ENCODE data around the gene GASK1A. TPM values are rescaled to one million over a fixed set of nuclear protein-coding genes. Genes with fewer than 3 reads are reported as not detected.
A peak's percentile ranks its signal among the peaks of the same experiment; 100 is the strongest.

Gene GASK1A
- total RNA-seq, 4 donors from 2014 or later, result 1.4 to 10.1 (median 2.4) TPM

DNA sequence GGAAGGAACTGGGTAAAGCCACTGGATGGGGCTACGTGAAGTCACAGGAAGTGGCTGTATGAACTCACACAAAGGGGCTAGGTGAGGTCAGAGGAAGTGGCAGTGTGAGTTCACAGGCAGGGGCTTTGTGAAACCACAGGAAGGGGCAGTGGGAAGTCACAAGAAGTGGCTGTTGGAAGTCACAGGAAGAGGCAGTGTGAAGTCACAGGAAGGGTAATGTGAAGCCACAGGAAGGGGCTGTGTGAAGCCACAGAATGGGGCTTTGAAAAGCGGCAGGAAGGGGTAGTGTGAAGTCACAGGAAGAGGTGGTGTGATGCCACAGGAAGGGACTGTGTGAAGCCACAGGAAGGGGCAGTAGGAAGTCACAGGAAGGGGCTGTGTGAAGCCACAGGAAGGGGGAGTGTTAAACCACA, 34.6 kb downstream of the GASK1A start:
- Histone ChIP-seq H3K4me3 (no peak overlapping the region), H3K27ac (no peak overlapping the region), H3K4me1 (peaks cover 0 to 2% (median 0%) of the 10 kb centered on the region in 3 donors), H3K27me3 (no peaks in the 10 kb centered on the region), H3K36me3 (no peaks in the 10 kb centered on the region), H3K9me3 (peaks cover 0 to 11% (median 0%) of the 10 kb centered on the region in 3 donors)
- no peak for DNase-seq
- intact Hi-C loops (cut with DNase I), result no loop called here
- 64% methylated on average over 2 of the region's 2 CpGs for WGBS, 2 donors
- TF ChIP-seq, protein P1, sequence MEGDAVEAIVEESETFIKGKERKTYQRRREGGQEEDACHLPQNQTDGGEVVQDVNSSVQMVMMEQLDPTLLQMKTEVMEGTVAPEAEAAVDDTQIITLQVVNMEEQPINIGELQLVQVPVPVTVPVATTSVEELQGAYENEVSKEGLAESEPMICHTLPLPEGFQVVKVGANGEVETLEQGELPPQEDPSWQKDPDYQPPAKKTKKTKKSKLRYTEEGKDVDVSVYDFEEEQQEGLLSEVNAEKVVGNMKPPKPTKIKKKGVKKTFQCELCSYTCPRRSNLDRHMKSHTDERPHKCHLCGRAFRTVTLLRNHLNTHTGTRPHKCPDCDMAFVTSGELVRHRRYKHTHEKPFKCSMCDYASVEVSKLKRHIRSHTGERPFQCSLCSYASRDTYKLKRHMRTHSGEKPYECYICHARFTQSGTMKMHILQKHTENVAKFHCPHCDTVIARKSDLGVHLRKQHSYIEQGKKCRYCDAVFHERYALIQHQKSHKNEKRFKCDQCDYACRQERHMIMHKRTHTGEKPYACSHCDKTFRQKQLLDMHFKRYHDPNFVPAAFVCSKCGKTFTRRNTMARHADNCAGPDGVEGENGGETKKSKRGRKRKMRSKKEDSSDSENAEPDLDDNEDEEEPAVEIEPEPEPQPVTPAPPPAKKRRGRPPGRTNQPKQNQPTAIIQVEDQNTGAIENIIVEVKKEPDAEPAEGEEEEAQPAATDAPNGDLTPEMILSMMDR (IDR thresholded peaks at IDR 0.05), result no peak
- TF ChIP-seq POLR2A (IDR thresholded peaks at IDR 0.05), result no peak

GRCh38 chr3:43014241-43014640, 35.1 kb downstream of the GASK1A start:
- Histone ChIP-seq H3K4me1 (peaks cover 0 to 7% (median 0%) of the 10 kb centered on the region in 3 donors), H3K27me3 (no peaks in the 10 kb centered on the region), H3K4me3 (no peak overlapping the region), H3K36me3 (no peaks in the 10 kb centered on the region), H3K27ac (no peak overlapping the region), H3K9me3 (peaks cover 0 to 11% (median 0%) of the 10 kb centered on the region in 3 donors)
- no peak for TF ChIP-seq POLR2A (IDR thresholded peaks at IDR 0.05)
- TF ChIP-seq, protein P1 (IDR thresholded peaks at IDR 0.05), result no peak
- intact Hi-C loops (cut with DNase I), result no loop called here
- WGBS, 2 donors, result 72 to 77% methylated on average over 3 of the region's 3 CpGs
- DNase-seq, result no peak

GRCh38 chr3:43014956-43015355, 35.8 kb downstream of the GASK1A start:
- 68 to 77% methylated on average over 1 of the region's 1 CpG for WGBS, 2 donors
- TF ChIP-seq POLR2A (IDR thresholded peaks at IDR 0.05), result no peak
- TF ChIP-seq, protein P1 (IDR thresholded peaks at IDR 0.05), result no peak

DNA sequence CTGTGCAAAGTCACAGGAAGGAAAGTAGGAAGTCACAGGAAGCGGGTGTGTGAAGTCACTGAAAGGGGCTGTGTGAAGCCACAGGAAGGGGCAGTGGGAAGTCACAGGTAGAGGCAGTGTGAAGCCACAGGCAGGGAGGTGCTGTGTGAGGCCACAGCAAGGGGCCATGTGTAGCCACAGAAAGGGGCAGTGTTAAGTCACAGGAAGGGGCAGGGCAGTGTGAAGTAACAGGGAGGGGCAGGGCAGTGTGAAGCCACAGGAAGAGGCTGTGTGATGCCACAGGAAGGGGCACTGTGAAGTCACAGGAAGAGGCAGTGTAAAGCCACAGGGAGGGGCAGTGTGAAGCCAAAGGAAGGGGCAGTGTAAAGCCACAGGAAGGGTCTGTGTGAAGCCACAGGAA, 36.5 kb downstream of the GASK1A start:
- no peak for DNase-seq
- Histone ChIP-seq H3K9me3 (peaks cover 0 to 11% (median 0%) of the 10 kb centered on the region in 3 donors), H3K4me3 (no peak overlapping the region), H3K4me1 (peaks cover 0 to 17% (median 4%) of the 10 kb centered on the region in 3 donors), H3K27me3 (no peaks in the 10 kb centered on the region), H3K36me3 (no peaks in the 10 kb centered on the region), H3K27ac (peak overlapping the region in 1 of 4 donors; percentile 28)
- TF ChIP-seq, protein P1 (IDR thresholded peaks at IDR 0.05), result no peak
- no peak for TF ChIP-seq POLR2A (IDR thresholded peaks at IDR 0.05)
- intact Hi-C loops (cut with DNase I), result no loop called here
- 59 to 71% methylated on average over 1 of the region's 1 CpG for WGBS, 2 donors

More at GRCh38 chr3:43014956-43015355, 35.8 kb downstream of the GASK1A start:
- Histone ChIP-seq H3K27ac (no peak overlapping the region), H3K4me3 (no peak overlapping the region), H3K36me3 (no peaks in the 10 kb centered on the region), H3K9me3 (peaks cover 0 to 11% (median 0%) of the 10 kb centered on the region in 3 donors), H3K4me1 (peaks cover 0 to 12% (median 4%) of the 10 kb centered on the region in 3 donors), H3K27me3 (no peaks in the 10 kb centered on the region)
- DNase-seq, result no peak
- intact Hi-C loops (cut with DNase I), result no loop called here

DNA sequence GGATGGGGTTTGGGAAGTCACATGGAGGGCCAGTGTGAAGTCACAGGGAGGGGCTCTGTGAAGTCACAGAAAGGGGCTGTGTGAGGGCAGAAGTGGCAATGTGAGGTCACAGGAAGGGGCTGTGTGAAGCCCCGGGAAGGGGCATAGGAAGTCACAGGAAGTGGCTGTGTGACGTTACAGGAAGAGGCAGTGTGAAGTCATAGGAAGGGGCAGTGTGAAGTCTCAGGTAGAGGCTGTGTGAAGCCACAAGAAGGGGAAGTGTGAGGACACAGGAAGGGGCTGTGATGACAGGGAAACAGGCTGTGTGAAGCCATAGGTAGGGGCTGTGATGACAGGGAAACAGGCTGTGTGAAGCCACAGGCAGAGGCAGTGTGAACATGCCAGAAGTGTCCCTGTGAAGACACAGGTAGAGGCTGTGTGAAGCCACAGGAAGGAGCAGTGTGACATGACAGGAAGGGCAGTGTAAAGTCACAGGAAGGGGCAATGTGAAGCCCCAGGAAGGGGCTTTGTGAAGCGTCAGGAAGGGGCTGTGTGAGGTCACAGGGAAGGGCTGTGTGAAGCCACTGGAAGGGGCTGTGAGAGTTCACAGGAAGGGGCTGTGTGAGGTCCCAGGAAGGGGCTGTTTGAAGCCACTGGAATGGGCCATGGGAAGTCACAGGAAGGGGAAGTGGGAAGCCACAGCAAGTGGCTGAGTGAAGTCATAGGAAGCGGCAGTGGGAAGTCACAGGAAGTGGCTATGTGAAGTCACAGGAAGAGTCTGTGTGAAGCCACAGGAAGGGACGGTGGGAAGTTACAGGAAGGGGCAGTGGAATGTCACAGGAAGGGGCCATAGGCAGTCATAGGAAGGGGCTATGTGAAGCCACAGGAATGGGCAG, 37.1 kb downstream of the GASK1A start:
- Histone ChIP-seq H3K27ac (peak overlapping the region in 1 of 4 donors; percentile 14), H3K9me3 (peaks cover 0 to 11% (median 0%) of the 10 kb centered on the region in 3 donors), H3K36me3 (no peaks in the 10 kb centered on the region), H3K4me1 (peaks cover 0 to 17% (median 4%) of the 10 kb centered on the region in 3 donors), H3K27me3 (no peaks in the 10 kb centered on the region), H3K4me3 (no peak overlapping the region)
- WGBS, 2 donors, result 60 to 67% methylated on average over 5 of the region's 5 CpGs
- TF ChIP-seq POLR2A (IDR thresholded peaks at IDR 0.05), result no peak
- TF ChIP-seq, protein P1 (IDR thresholded peaks at IDR 0.05), result no peak
- no peak for DNase-seq
- intact Hi-C loops (cut with DNase I), result no loop called here

Data from esophagus squamous epithelium (tissue), 5 donors.